Activated T-cell treated with anti-CD3 and anti-CD28 coated beads for 4 hours (primary cell): Measurements from ENCODE around the gene SNX33.
A peak's percentile ranks its signal among the peaks of the same experiment; 100 is the strongest.
"Not testable (repeated sequence)": the region's sequence is repeated elsewhere in the genome, so short reads cannot be mapped to it uniquely, and the experiment has no call there.

Source experiments
- DNase-seq: peaks from one replicate; pipeline ENCODE4 v3.0.0-alpha.2; 2020

SNX33 gene

GRCh38 chr15:75686212-75686642, 38.5 kb downstream of the SNX33 start:
- DNase-seq, result peak; percentile 70

GRCh38 chr15:75687486-75688277, 40.0 kb downstream of the SNX33 start:
- no peak for DNase-seq

GRCh38 chr15:75688278-75688557, 40.5 kb downstream of the SNX33 start:
- DNase-seq, result no peak

- DNase-seq, result no peak
Measured at GRCh38 chr15:75688831-75689230, 41.1 kb downstream of the SNX33 start.

GRCh38 chr15:75689429-75689828, 41.7 kb downstream of the SNX33 start:
- DNase-seq, result not testable (repeated sequence)

GRCh38 chr15:75692311-75692710, 44.6 kb downstream of the SNX33 start:
- not testable (repeated sequence) for DNase-seq

GRCh38 chr15:75693028-75693427, 45.3 kb downstream of the SNX33 start:
- not testable (repeated sequence) for DNase-seq

- DNase-seq, result no peak
Measured at GRCh38 chr15:75693501-75694240, 46.0 kb downstream of the SNX33 start.

- DNase-seq, result no peak
Measured at GRCh38 chr15:75694241-75695182, 46.8 kb downstream of the SNX33 start.

GRCh38 chr15:75695220-75695619, 47.5 kb downstream of the SNX33 start:
- no peak for DNase-seq

GRCh38 chr15:75695634-75696310, 48.1 kb downstream of the SNX33 start:
- no peak for DNase-seq

GRCh38 chr15:75696311-75696720, 48.6 kb downstream of the SNX33 start:
- no peak for DNase-seq

- DNase-seq, result no peak
Measured at GRCh38 chr15:75696854-75697259, 49.1 kb downstream of the SNX33 start.

GRCh38 chr15:75697523-75697922, 49.8 kb downstream of the SNX33 start:
- no peak for DNase-seq

- DNase-seq, result not testable (repeated sequence)
Measured at GRCh38 chr15:75697974-75698747, 50.4 kb downstream of the SNX33 start.

GRCh38 chr15:75699517-75699916, 51.8 kb downstream of the SNX33 start:
- DNase-seq, result not testable (repeated sequence)

- DNase-seq, result not testable (repeated sequence)
Measured at GRCh38 chr15:75699961-75700874, 52.5 kb downstream of the SNX33 start.

- DNase-seq, result not testable (repeated sequence)
Measured at GRCh38 chr15:75701071-75702003, 53.6 kb downstream of the SNX33 start.

- DNase-seq, result no peak
Measured at GRCh38 chr15:75702436-75702835, 54.7 kb downstream of the SNX33 start.
